Activated CD8-positive, alpha-beta memory T cell treated with anti-CD3 and anti-CD28 coated beads for 36 hours (primary cell): ENCODE results near the gene UBR4. TPM values are rescaled to one million over a fixed set of nuclear protein-coding genes. Genes with fewer than 3 reads are reported as not detected.

Source experiments
- CTCF ChIA-PET: fragments of 350-600 bp; sonication (Branson Sonifier 250); formaldehyde crosslinking; loops from one replicate; lab custom pipeline; 2021; ENCODE audit warnings: antibody characterized with exemption; lab: Charles Lee
- POLR2A ChIA-PET: fragments of 350-600 bp; sonication (Branson Sonifier 250); formaldehyde crosslinking; loops from one replicate; lab custom pipeline; 2021; ENCODE audit warnings: antibody characterized with exemption; lab: Charles Lee
- total RNA-seq, 2 experiments: library from RNA; stranded (reverse); gene quantifications; one replicate each; pipeline ENCODE4 v1.2.3, GENCODE V29; 2021

Gene UBR4
- total RNA-seq, 2 experiments from 2014 or later = 119 to 122 TPM

DNA sequence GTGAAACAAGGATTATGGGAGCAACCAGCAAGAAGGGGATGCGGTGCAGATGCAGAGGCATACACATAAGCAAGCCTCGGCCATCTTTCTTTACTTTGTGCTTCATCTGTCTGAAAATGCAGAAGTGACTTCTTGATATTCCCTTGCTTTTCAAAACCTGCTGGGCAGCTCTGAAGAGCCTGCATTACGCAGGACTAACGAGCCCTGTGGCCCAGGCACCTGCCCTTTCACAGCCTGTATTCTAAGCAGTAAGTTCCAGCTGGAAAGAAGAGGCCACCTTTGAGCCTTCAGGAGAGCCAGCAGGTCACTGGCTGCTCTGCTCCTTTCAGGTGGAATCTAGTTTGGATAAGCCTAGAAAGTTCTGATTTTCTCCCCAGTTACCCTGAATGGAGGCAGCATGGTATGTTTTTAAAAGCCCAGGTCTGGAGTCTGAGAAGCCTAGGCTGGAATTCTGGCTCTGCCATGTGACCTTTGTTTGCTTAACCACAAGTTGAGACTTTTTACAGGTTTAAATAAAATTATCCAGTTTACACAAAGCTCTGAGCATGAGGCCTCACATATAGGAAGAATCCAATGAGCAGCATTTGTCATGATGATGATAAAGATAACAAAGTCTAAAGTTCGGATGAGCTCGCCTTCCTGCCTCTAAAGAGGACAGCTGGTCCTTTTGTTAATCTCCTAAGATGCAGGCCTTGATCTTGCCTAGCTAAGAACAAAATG lies 122.9 kb downstream of the UBR4 start:
- POLR2A ChIA-PET = interaction anchor here (0.8 kb wide), 1 partner anchor 99 kb away, joined by 3 read pairs; no protein-coding TSS in a partner anchor
- CTCF ChIA-PET = interaction anchor here (1.0 to 1.1 kb wide), 2 partner anchors 149 to 180 kb away, joined by 3 read pairs; no protein-coding TSS in a partner anchor

- CTCF ChIA-PET = interaction anchor here (1.0 kb wide), 1 partner anchor 179 kb away, joined by 3 read pairs; no protein-coding TSS in a partner anchor
- POLR2A ChIA-PET = no interaction called here
These were observed 123.7 kb downstream of the UBR4 start for GRCh38 chr1:19086176-19086875.

DNA sequence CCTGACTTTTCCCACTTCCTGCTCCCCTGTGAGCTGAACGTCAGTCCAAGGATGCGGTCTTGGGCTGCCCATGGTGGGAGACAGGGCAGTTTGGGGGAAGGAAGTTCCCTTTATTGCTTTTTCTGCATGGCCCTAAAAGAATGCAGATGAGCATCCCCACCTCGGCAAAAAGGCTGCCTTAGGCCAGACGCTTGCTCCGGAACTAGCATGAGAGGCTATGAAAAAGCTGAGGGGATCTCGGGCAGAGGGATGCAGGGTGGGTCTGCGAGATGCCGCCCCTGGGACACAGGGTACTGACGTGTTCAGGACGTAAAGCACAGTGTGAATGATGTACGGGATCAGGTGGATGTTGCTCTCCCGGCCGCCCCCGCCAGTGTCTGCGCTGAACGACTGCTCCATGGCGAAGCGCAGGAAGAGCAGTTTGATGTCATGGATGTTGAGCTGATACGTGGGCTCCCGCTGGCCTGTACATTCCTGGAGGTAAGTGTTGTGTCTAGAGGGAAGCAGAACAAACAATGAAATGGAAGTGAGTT lies 125.8 kb downstream of the UBR4 start:
- ChIA-PET CTCF (interaction anchor here (1.4 kb wide), 1 partner anchor 171 kb away, joined by 3 read pairs; no protein-coding TSS in a partner anchor), POLR2A (no interaction called here)

GRCh38 chr1:19083081-19083480 lies 127.0 kb downstream of the UBR4 start:
- POLR2A ChIA-PET = no interaction called here
- CTCF ChIA-PET = no interaction called here

GRCh38 chr1:19081218-19081893 lies 128.7 kb downstream of the UBR4 start:
- ChIA-PET CTCF (no interaction called here), POLR2A (no interaction called here)

DNA sequence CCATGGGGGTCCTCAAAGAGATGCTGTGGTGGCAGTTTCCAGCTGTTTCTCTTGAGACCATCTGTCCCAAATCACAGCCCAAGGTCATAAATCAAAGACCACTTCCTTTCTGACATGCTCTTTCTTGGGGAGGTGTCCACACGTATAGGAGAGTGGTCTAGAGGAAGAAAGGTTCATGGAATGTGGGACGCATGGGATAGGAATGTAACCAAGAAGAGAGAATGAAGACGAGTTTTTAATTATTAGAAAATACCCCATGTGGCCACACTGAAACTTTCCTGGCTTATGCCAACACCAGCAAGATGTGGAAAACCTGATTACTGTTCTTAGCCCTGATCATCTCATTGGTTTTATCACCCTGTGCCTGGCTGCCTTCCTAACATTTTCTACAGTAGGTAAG lies 129.3 kb downstream of the UBR4 start:
- CTCF ChIA-PET = no interaction called here

DNA sequence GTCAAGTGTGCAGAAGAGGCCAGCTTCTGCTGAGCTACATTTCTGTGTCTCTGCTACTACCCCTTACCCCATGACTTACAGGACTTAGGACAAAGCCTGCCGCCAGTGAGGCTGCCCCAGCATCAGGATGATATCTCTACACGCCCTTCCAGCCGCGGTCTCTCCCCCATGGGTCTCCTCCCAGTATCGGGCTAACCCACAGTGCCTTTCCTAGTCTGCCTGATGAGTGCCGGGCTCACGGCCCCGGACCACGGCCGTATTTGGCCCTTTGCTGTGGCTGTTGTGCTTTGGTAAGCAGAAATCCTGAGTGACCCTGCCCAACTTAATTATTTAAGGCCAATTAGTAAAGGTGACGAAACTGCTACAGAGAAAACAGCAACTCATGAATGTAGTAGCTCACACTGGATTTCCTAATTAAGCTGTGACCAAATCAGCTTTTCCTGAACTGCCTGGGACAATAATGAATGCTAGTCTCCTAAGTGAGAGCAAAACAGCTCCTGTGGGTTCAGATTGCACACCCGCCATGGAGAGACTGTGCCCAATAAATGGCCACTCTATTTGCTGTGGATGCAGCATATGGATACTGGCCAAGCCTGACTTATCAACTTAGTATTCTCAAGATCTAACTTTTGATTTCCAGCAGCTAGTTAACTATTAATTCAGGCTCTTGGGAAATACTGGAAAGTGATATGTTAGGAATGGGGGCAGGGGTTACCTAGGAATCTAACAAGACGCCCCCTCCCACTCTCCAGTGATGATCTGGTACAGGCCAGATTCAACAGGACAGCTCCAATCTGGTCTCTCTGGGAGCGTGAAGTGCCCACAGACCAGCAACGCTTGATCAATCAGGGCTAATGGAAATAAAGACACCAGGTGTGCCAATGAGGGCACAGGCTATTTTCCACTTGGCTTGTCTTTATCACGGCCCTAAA lies 130.3 kb downstream of the UBR4 start:
- ChIA-PET POLR2A (no interaction called here), CTCF (no interaction called here)

More for the DNA sequence above, 129.3 kb downstream of the UBR4 start:
- POLR2A ChIA-PET = no interaction called here

GRCh38 chr1:19078536-19078935 lies 131.5 kb downstream of the UBR4 start:
- ChIA-PET CTCF (no interaction called here), POLR2A (interaction anchor here (0.6 kb wide), 1 partner anchor 13 kb away, joined by 4 read pairs; no protein-coding TSS in a partner anchor)

- POLR2A ChIA-PET = no interaction called here
These were observed 133.0 kb downstream of the UBR4 start for GRCh38 chr1:19076841-19077616.

GRCh38 chr1:19074902-19075721 lies 135.0 kb downstream of the UBR4 start:
- CTCF ChIA-PET = interaction anchor here (1.1 to 2.2 kb wide), 5 partner anchors 23 to 168 kb away, joined by 3 to 7 read pairs (median 5); no protein-coding TSS in a partner anchor

More at GRCh38 chr1:19076841-19077616, 133.0 kb downstream of the UBR4 start:
- CTCF ChIA-PET = interaction anchor here (0.7 kb wide), 1 partner anchor 104 kb away, joined by 3 read pairs; no protein-coding TSS in a partner anchor

DNA sequence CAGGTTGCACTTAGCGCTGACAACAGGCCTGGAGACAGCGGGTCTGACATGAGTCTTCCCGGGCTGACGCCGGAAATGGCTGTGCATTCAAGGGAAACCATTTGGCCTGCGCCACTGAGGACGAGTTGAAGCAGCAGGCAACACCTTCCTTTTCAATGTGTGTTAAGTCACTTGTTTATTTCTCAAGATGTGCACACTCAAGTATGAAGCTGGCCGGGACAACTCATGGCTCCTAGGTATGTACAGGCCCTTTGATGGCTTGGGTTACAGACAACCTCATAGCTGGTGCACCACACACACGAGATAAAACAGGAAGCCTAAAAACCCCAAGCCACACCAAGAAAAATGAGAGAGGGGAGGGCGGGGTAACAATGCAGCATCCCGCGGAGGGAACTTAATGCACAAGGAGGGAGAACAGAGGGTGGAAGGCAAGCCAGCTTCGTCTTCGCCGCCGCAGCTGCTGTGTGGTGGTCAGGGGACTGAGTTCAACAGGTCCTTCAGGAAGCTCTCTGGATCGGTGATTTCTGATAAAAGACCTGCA lies 135.6 kb downstream of the UBR4 start:
- POLR2A ChIA-PET = no interaction called here
- CTCF ChIA-PET = interaction anchor here (1.3 to 2.2 kb wide), 4 partner anchors 129 to 167 kb away, joined by 3 to 7 read pairs (median 6); no protein-coding TSS in a partner anchor

More at GRCh38 chr1:19074902-19075721, 135.0 kb downstream of the UBR4 start:
- POLR2A ChIA-PET = interaction anchor here (0.5 kb wide), 1 partner anchor 166 kb away, joined by 3 read pairs; no protein-coding TSS in a partner anchor

DNA sequence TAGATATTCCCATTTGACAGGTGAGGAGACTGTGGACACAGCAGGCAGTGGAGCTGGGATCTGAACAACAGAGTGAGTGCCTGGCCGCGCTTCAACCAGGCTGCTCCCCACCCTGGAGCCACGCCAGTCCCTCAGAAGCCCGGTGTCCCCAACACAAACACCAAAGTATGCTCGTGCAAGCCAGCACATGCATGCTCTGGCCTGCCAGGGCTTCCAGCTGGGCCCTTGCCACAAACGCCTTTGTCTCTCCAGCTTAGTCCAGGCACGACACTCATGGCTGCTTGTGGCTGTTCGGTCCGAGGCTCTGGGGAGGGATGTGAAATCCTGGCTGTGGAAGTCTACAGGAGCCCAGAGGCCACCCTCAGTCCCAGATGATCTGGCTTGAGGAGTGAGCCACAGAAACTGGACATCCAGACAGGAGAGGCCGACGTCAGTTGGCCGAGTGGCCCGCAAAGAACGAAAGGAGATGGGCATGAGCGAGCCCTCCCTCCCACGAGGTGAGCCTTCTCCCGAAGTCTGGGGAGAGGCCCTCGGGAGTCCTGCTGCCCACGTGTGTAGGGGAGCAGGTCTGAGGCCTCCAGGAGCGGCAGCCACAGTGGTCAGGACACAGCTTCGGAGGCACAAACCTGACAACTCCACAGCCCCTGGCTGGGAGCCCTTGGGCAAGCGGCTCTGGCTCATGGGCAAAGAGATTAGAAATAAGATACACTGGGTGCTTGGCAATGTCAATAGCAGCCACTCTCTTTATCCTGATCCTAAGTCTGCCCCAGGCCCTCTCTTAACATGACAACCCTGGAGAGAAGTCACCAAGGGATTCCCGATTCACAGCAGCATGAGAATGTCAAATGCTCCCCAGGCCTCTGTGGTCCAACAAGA lies 136.5 kb downstream of the UBR4 start:
- POLR2A ChIA-PET = no interaction called here
- CTCF ChIA-PET = interaction anchor here (0.6 to 2.2 kb wide), 4 partner anchors 83 to 166 kb away, joined by 5 to 7 read pairs (median 6); no protein-coding TSS in a partner anchor

GRCh38 chr1:19072285-19072981 lies 137.6 kb downstream of the UBR4 start:
- POLR2A ChIA-PET = no interaction called here
- CTCF ChIA-PET = interaction anchor here (1.0 to 1.5 kb wide), 3 partner anchors 9 to 165 kb away, joined by 3 to 5 read pairs (median 3); no protein-coding TSS in a partner anchor

DNA sequence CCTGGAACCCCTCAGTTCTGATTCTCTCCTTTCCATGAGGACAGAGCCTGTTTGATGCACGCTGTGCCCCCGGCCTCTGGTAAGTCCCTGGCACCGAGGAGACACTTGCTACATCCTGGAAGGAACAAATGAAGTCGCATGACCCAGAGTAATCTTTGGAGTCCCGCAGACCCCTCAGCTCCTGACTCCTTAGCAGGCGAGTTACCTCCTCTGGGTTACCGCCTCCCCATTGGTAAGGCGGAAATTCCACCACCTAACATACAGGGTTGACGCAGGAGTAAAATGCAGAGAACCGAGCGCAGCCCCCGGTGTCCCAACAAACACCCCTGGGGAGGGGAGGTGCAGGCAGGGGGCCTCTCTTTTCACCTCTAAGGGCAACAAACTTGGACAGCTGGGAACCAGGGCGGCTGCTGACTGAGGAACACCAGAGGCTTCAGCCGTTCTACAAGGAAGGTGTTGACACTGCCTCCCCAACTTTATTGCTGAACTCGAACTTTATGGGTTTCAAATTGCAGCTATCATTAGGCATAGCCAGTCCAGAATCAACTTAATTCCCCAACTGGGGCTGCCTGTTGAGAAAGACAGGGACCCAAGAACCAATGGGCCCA lies 138.3 kb downstream of the UBR4 start:
- ChIA-PET POLR2A (no interaction called here), CTCF (interaction anchor here (0.9 to 1.5 kb wide), 4 partner anchors 8 to 165 kb away, joined by 3 to 5 read pairs (median 3); no protein-coding TSS in a partner anchor)
